ENCODE results near the gene CLCN3. TPM values are rescaled to one million over a fixed set of nuclear protein-coding genes. Genes with fewer than 3 reads are reported as not detected.

CLCN3 gene
- total and polyA plus RNA-seq, 2 of the 4 experiments (the other 2 are of a cell fraction) = 13.0 to 22.8 TPM

GRCh38 chr4:169716677-169717076, 96.3 kb downstream of the CLCN3 start:
- ATAC-seq (ENCODE audit: low read depth) = no peak
- no CpG with 5 or more reads among the region's 1 CpG for WGBS, 2 experiments (ENCODE audit: extremely low coverage in 2 of 2, insufficient read length in 1 of 2)
- dilution Hi-C loops (cut with HindIII; ENCODE audit: low sequenced_read_pairs, unreplicated experiment) (no loop called here), intact Hi-C loops (cut with micrococcal nuclease) (loop anchor here (5.0 kb wide), 1 partner anchor 36 kb away; no protein-coding TSS in a partner anchor), in situ Hi-C loops (cut with MboI; ENCODE audit: low sequenced_read_pairs) (no loop called here)
- no peak overlapping the region for H2AK5ac ChIP-seq (ENCODE audit: low read depth, low read length)
- H3K27me3 ChIP-seq (ENCODE audit: control insufficient read depth, insufficient read depth, low read length) = no peaks in the 10 kb centered on the region
- no peak overlapping the region for H3K4me3 ChIP-seq (ENCODE audit: insufficient read depth, low read depth, low read length)
- no peak overlapping the region for H3K14ac ChIP-seq (replicated peaks; ENCODE audit: low read depth, low read length)
- peak; percentile 44 for DNase-seq
- H2BK120ac ChIP-seq (ENCODE audit: low read depth, low read length) = no peak overlapping the region
- H3K9me3 ChIP-seq (ENCODE audit: control insufficient read depth, insufficient read depth, low read length) = no peaks in the 10 kb centered on the region
- H2AFZ ChIP-seq (replicated peaks; ENCODE audit: low read length, poor library complexity) = no peak overlapping the region
- H3K4me1 ChIP-seq (ENCODE audit: control insufficient read depth, insufficient read depth, low read length) = no peaks in the 10 kb centered on the region
- no peak overlapping the region for H4K5ac ChIP-seq (ENCODE audit: low read depth, low read length)
- H3K18ac ChIP-seq (ENCODE audit: low read depth, low read length) = no peak overlapping the region
- POLR2A ChIA-PET (ENCODE audit: unreplicated experiment) = no interaction called here
- H4K8ac ChIP-seq (ENCODE audit: low read depth in 2 of 2, low read length in 2 of 2) = no peak overlapping the region
- H3K9me1 ChIP-seq (ENCODE audit: insufficient read depth, low read length) = no peaks in the 10 kb centered on the region
- H2BK20ac ChIP-seq (ENCODE audit: low read depth, low read length) = no peak overlapping the region
- H3K23ac ChIP-seq (ENCODE audit: low read depth, low read length) = no peak overlapping the region
- peaks cover 7% of the 10 kb centered on the region for H3K36me3 ChIP-seq (ENCODE audit: control insufficient read depth, insufficient read depth, low read length)
- no peak overlapping the region for H3K4ac ChIP-seq (ENCODE audit: low read depth, low read length)
- BruUV-seq (replicated peaks) = no TSS peak
- TF ChIP-seq NFE2L2 (IDR thresholded peaks at IDR 0.05; ENCODE audit: low read depth, low read length) = 0 out of 2 replicates have a peak, but pooled peaks have one; percentile 13
- no peak for TF ChIP-seq FOS (IDR thresholded peaks at IDR 0.05; ENCODE audit: low read depth, low read length)
- H3K9ac ChIP-seq (ENCODE audit: low read depth, low read length) = no peak overlapping the region
- no peak overlapping the region for H3K27ac ChIP-seq (ENCODE audit: insufficient read depth, low read length)
- no peaks in the 10 kb centered on the region for H4K20me1 ChIP-seq (ENCODE audit: insufficient read depth, low read length)
- H3K4me2 ChIP-seq (ENCODE audit: low read depth, low read length) = no peak overlapping the region
- H3K56ac ChIP-seq (ENCODE audit: extremely low read depth, insufficient read depth, low read length) = no peak overlapping the region
- H3K79me1 ChIP-seq (ENCODE audit: low read depth in 1 of 2, low read length in 2 of 2) = no peaks in the 10 kb centered on the region
- no peak overlapping the region for H2BK5ac ChIP-seq (ENCODE audit: low read depth, low read length, poor library complexity, severe bottlenecking)
- no peak overlapping the region for H2AK9ac ChIP-seq (replicated peaks; ENCODE audit: low read depth, low read length, poor library complexity)
- no peak overlapping the region for H4K91ac ChIP-seq (ENCODE audit: insufficient read depth, low read depth, low read length)
- CTCF ChIA-PET = interaction anchor here (1.2 to 1.4 kb wide), 2 partner anchors 9 to 12 kb away, joined by 3 read pairs; no protein-coding TSS in a partner anchor
- no peak overlapping the region for H2BK15ac ChIP-seq (ENCODE audit: low read depth, low read length)
